MCF 10A (cell line): ENCODE data around the gene CYB561D2. TPM values are rescaled to one million over a fixed set of nuclear protein-coding genes. Genes with fewer than 3 reads are reported as not detected.

Source experiments
- BruUV-seq: library from RNA; stranded (reverse); fragments of 400-500 nt; replicated peaks from 2 replicates; lab custom pipeline; 2021; lab: Mats Ljungman, UMichigan
- CTCF ChIA-PET: fragments of 300-600 bp; sonication (Branson Sonifier 250); formaldehyde crosslinking; extraction: SDS; loops from one replicate; lab custom pipeline; 2021; ENCODE audit warnings: antibody characterized with exemption, inconsistent platforms; lab: Yijun Ruan, JAX
- POLR2A ChIA-PET: fragments of 300-600, 350-650 bp; sonication (Branson Sonifier 250); formaldehyde crosslinking; extraction: SDS; loops from one replicate; lab custom pipeline; 2020; ENCODE audit warnings: antibody characterized with exemption, inconsistent platforms; lab: Yijun Ruan, JAX
- DNase-seq: peaks from one replicate; pipeline ENCODE4 v3.0.0-alpha.2; 2018; ENCODE audit not compliant: unreplicated experiment
- H3K27ac Mint-ChIP-seq: one replicate; pipeline ENCODE4 v1.8.0; 2022; ENCODE audit warnings: mild to moderate bottlenecking, low read depth, mixed read lengths; ENCODE audit not compliant: unreplicated experiment
- H3K27me3 Mint-ChIP-seq: one replicate; pipeline ENCODE4 v1.8.0; 2022; ENCODE audit warnings: mixed read lengths; ENCODE audit not compliant: insufficient read depth, unreplicated experiment
- H3K36me3 Mint-ChIP-seq: one replicate; pipeline ENCODE4 v1.8.0; 2022; ENCODE audit warnings: mild to moderate bottlenecking, moderate library complexity, mixed read lengths; ENCODE audit not compliant: insufficient read depth, unreplicated experiment
- H3K4me1 Mint-ChIP-seq: one replicate; pipeline ENCODE4 v1.8.0; 2022; ENCODE audit warnings: mixed read lengths; ENCODE audit not compliant: insufficient read depth, unreplicated experiment
- H3K4me3 Mint-ChIP-seq: one replicate; pipeline ENCODE4 v1.8.0; 2022; ENCODE audit warnings: mild to moderate bottlenecking, moderate library complexity, mixed read lengths; ENCODE audit not compliant: unreplicated experiment
- H3K9me3 Mint-ChIP-seq: one replicate; pipeline ENCODE4 v1.8.0; 2022; ENCODE audit warnings: mixed read lengths; ENCODE audit not compliant: unreplicated experiment
- intact Hi-C: fragments of 100-400 bp; cut with micrococcal nuclease; formaldehyde crosslinking; loops from 2 replicates; pipeline ENCODE4 v1.14.1; 2022
- total RNA-seq: library from RNA; stranded (reverse); gene quantifications from 2 replicates; pipeline ENCODE4 v1.2.3, GENCODE V29; 2022
- TF ChIP-seq, protein P1 (sequence below): fragments of 200-600 bp; IDR thresholded peaks from one replicate; pipeline ENCODE4 v1.8.0; 2022; ENCODE audit warnings: antibody characterized with exemption, mild to moderate bottlenecking; ENCODE audit not compliant: unreplicated experiment

The CYB561D2 gene
- total RNA-seq, 1 experiment from 2014 or later = 24.1 TPM

DNA sequence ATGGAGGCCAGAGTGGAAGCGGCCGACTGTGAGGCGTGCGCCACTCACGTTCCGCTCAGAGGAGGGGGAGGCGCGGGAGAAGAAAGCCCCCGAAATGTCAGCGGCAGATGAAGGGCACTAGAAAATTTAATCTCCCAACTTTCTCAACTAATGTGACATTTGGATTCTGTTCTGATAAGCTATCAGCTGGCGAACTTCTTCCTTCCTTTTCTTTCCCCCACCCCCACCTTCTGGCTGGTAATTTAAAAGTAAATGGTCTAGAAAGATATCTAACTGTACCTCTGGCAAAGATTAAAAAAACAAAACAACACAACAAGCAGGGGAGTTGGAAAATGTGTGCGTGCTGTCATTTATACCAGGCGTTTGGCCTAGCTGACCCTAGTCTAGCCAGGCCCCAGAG, 35.1 kb downstream of the CYB561D2 start:
- CTCF ChIA-PET = interaction anchor here (1.0 kb wide), 1 partner anchor 163 kb away, joined by 3 read pairs; no protein-coding TSS in a partner anchor
- no TSS peak for BruUV-seq
- TF ChIP-seq, protein P1, sequence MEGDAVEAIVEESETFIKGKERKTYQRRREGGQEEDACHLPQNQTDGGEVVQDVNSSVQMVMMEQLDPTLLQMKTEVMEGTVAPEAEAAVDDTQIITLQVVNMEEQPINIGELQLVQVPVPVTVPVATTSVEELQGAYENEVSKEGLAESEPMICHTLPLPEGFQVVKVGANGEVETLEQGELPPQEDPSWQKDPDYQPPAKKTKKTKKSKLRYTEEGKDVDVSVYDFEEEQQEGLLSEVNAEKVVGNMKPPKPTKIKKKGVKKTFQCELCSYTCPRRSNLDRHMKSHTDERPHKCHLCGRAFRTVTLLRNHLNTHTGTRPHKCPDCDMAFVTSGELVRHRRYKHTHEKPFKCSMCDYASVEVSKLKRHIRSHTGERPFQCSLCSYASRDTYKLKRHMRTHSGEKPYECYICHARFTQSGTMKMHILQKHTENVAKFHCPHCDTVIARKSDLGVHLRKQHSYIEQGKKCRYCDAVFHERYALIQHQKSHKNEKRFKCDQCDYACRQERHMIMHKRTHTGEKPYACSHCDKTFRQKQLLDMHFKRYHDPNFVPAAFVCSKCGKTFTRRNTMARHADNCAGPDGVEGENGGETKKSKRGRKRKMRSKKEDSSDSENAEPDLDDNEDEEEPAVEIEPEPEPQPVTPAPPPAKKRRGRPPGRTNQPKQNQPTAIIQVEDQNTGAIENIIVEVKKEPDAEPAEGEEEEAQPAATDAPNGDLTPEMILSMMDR = no peak
- no peaks in the 10 kb centered on the region for H3K36me3 Mint-ChIP-seq
- DNase-seq = no peak
- intact Hi-C loops = no loop called here
- H3K9me3 Mint-ChIP-seq = no peaks in the 10 kb centered on the region
- H3K27ac Mint-ChIP-seq = no peak overlapping the region
- POLR2A ChIA-PET = no interaction called here
- H3K27me3 Mint-ChIP-seq = no peaks in the 10 kb centered on the region
- H3K4me1 Mint-ChIP-seq = peaks cover 5% of the 10 kb centered on the region
- no peak overlapping the region for H3K4me3 Mint-ChIP-seq

GRCh38 chr3:50388016-50388719, 37.5 kb downstream of the CYB561D2 start:
- no peak overlapping the region for H3K4me3 Mint-ChIP-seq
- POLR2A ChIA-PET = no interaction called here
- DNase-seq = no peak
- H3K4me1 Mint-ChIP-seq = peaks cover 14% of the 10 kb centered on the region
- H3K27me3 Mint-ChIP-seq = no peaks in the 10 kb centered on the region
- BruUV-seq = no TSS peak
- CTCF ChIA-PET = interaction anchor here (0.9 to 1.4 kb wide), 3 partner anchors 155 to 228 kb away, joined by 3 read pairs; no protein-coding TSS in a partner anchor
- TF ChIP-seq, protein P1 = no peak
- no peak overlapping the region for H3K27ac Mint-ChIP-seq
- H3K9me3 Mint-ChIP-seq = no peaks in the 10 kb centered on the region
- H3K36me3 Mint-ChIP-seq = no peaks in the 10 kb centered on the region
- intact Hi-C loops = no loop called here

DNA sequence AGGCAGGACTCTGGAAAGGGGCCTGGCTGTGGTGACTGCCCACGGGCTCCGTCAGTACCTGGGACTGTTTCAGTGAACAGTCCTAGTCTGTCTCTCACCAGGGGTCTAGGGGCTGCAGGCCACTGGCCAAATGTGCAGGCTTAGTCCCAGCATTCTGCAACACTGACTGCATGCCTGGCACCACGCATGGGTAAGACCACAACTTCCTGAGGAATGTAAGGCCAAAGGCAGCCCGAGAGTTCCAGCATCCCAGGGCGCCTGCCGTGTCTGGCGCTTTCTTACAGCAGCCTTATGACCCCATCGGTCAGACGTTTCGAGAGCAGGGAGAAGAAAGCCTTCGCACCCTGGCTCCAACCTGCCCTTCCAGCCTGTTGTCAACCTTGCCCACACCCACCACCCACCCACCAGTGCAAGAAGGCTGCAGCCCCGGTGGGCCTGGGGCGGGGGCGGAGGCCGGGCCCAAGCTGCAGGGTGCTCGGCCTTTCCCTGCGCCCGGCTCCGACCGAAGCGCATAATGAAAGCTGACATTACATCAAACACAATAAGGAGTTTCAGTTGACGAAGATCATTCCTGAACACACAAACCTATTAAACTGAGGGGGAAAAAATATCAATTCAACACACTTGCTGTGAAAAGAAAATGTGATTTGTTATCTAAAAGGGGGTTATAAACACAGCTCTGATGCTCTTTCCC, 38.2 kb downstream of the CYB561D2 start:
- no peaks in the 10 kb centered on the region for H3K9me3 Mint-ChIP-seq
- no TSS peak for BruUV-seq
- no peak overlapping the region for H3K4me3 Mint-ChIP-seq
- H3K27me3 Mint-ChIP-seq = no peaks in the 10 kb centered on the region
- H3K27ac Mint-ChIP-seq = no peak overlapping the region
- no peaks in the 10 kb centered on the region for H3K36me3 Mint-ChIP-seq
- POLR2A ChIA-PET = no interaction called here
- TF ChIP-seq, protein P1 = no peak
- no peak for DNase-seq
- H3K4me1 Mint-ChIP-seq = peaks cover 14% of the 10 kb centered on the region
- intact Hi-C loops = no loop called here
- CTCF ChIA-PET = interaction anchor here (0.9 to 1.3 kb wide), 3 partner anchors 41 to 227 kb away, joined by 3 read pairs; no protein-coding TSS in a partner anchor

DNA sequence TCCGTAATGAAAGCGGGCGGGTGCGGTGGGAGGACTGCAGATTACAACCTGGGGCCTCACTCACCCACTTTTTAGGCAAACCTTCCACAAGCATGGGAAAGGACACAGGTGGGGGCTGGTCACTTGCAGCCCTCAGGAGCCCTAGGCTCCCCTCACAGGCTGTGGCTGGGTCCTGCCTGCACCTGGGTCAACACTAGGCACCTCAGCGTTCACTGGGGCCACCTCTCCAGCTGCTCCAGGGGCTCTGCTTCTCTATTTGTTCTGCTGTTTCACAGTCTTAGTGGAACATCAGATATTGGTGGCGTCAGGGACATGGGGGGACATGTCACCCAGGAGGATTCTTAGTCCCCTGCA, 38.7 kb downstream of the CYB561D2 start:
- ChIA-PET POLR2A (no interaction called here), CTCF (interaction anchor here (0.9 to 1.3 kb wide), 3 partner anchors 42 to 227 kb away, joined by 3 read pairs; no protein-coding TSS in a partner anchor)
- TF ChIP-seq, protein P1 = no peak
- BruUV-seq = no TSS peak
- H3K27ac Mint-ChIP-seq = no peak overlapping the region
- no peaks in the 10 kb centered on the region for H3K27me3 Mint-ChIP-seq
- intact Hi-C loops = no loop called here
- peaks cover 14% of the 10 kb centered on the region for H3K4me1 Mint-ChIP-seq
- no peaks in the 10 kb centered on the region for H3K9me3 Mint-ChIP-seq
- DNase-seq = no peak
- no peak overlapping the region for H3K4me3 Mint-ChIP-seq
- H3K36me3 Mint-ChIP-seq = no peaks in the 10 kb centered on the region
